Activated naive CD8-positive, alpha-beta T cell treated with anti-CD3 and anti-CD28 coated beads, Interleukin-2, amount 50 U/mL, for 24 hours (primary cell): ENCODE data around the gene MRPS24.

Experiments
- ATAC-seq: fragments of 150-1000 bp; cut with Tn5 transposase; one replicate; pipeline ENCODE4 v1.10.0; 2021
- DNase-seq: peaks from one replicate; pipeline ENCODE4 v3.0.0; 2021
- H3K27ac Mint-ChIP-seq: one replicate; pipeline ENCODE4 v1.8.0; 2021; ENCODE audit warnings: mild to moderate bottlenecking, mixed read lengths
- H3K27me3 Mint-ChIP-seq: one replicate; pipeline ENCODE4 v1.8.0; 2021; ENCODE audit warnings: mixed read lengths
- H3K36me3 Mint-ChIP-seq: one replicate; pipeline ENCODE4 v1.8.0; 2021; ENCODE audit warnings: low read depth, mixed read lengths
- H3K4me1 Mint-ChIP-seq: one replicate; pipeline ENCODE4 v1.8.0; 2021; ENCODE audit warnings: mixed read lengths
- H3K4me3 Mint-ChIP-seq: one replicate; pipeline ENCODE4 v1.8.0; 2021; ENCODE audit warnings: mild to moderate bottlenecking, moderate library complexity, mixed read lengths
- H3K9me3 Mint-ChIP-seq: one replicate; pipeline ENCODE4 v1.8.0; 2021; ENCODE audit warnings: mixed read lengths

MRPS24 gene

DNA sequence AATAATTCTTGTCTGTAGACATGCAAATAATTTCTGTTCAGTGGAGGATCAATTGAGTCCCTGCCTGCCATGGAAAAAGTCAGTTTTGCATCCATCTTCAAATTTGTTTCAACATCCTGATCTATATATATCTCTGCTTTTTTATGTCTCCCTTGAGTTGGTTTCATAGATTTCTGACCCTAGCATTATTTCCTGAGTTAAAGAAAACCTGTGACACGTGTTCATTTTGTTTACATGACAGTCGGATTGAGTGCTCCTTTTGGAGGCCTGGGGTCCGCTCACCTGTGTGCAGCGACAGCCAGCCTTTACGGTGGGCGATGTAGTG is 674 bp downstream of the MRPS24 start:
- Mint-ChIP-seq H3K4me1 (peaks cover 39% of the 10 kb centered on the region), H3K4me3 (peak overlapping the region; percentile 84), H3K9me3 (no peaks in the 10 kb centered on the region), H3K27ac (peak overlapping the region; percentile 64), H3K27me3 (peaks cover 6% of the 10 kb centered on the region), H3K36me3 (peaks cover 22% of the 10 kb centered on the region)
- DNase-seq = no peak
- ATAC-seq = no peak

- peak overlapping the region; percentile 84 for H3K4me3 Mint-ChIP-seq
- H3K4me1 Mint-ChIP-seq = peaks cover 38% of the 10 kb centered on the region
- ATAC-seq (no peak), DNase-seq (no peak)
- H3K36me3 Mint-ChIP-seq = peaks cover 22% of the 10 kb centered on the region
- H3K9me3 Mint-ChIP-seq = no peaks in the 10 kb centered on the region
- peaks cover 6% of the 10 kb centered on the region for H3K27me3 Mint-ChIP-seq
- H3K27ac Mint-ChIP-seq = peak overlapping the region; percentile 64
These were observed 1.1 kb downstream of the MRPS24 start for GRCh38 chr7:43868181-43868580.

- peaks cover 2% of the 10 kb centered on the region for H3K27me3 Mint-ChIP-seq
- H3K36me3 Mint-ChIP-seq = peaks cover 22% of the 10 kb centered on the region
- no peaks in the 10 kb centered on the region for H3K9me3 Mint-ChIP-seq
- no peak overlapping the region for H3K27ac Mint-ChIP-seq
- no peak for DNase-seq
- H3K4me3 Mint-ChIP-seq = no peak overlapping the region
- H3K4me1 Mint-ChIP-seq = peaks cover 22% of the 10 kb centered on the region
- ATAC-seq = no peak
These were observed 4.0 kb downstream of the MRPS24 start for GRCh38 chr7:43865277-43865676.

GRCh38 chr7:43864126-43864525 is 5.2 kb downstream of the MRPS24 start:
- DNase-seq (no peak), ATAC-seq (no peak)
- Mint-ChIP-seq H3K9me3 (no peaks in the 10 kb centered on the region), H3K27me3 (no peaks in the 10 kb centered on the region), H3K27ac (no peak overlapping the region), H3K4me1 (peaks cover 14% of the 10 kb centered on the region), H3K4me3 (no peak overlapping the region), H3K36me3 (peaks cover 22% of the 10 kb centered on the region)

DNA sequence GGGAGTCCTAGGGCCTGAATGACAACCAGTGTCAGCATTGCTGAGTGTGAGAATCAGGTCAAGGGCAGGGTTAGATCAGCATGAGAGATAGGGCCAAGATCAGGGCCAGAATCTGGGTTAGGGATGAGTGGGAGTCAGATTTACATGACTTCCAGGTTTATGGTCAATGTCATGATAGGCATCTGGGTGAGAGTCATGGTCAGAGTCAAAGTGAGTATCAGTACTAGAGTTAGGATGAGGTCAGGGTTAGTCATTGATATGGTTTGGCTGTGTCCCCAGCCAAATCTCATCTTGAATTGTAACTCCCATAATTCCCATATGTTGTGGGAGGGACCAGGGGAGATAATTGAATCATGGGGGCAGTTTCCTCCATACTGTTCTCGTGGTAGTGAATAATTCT is 12.3 kb downstream of the MRPS24 start:
- Mint-ChIP-seq H3K4me3 (no peak overlapping the region), H3K27ac (no peak overlapping the region), H3K9me3 (no peaks in the 10 kb centered on the region), H3K4me1 (no peaks in the 10 kb centered on the region), H3K36me3 (no peaks in the 10 kb centered on the region), H3K27me3 (peaks cover 5% of the 10 kb centered on the region)
- ATAC-seq (peak; percentile 73), DNase-seq (no peak)

DNA sequence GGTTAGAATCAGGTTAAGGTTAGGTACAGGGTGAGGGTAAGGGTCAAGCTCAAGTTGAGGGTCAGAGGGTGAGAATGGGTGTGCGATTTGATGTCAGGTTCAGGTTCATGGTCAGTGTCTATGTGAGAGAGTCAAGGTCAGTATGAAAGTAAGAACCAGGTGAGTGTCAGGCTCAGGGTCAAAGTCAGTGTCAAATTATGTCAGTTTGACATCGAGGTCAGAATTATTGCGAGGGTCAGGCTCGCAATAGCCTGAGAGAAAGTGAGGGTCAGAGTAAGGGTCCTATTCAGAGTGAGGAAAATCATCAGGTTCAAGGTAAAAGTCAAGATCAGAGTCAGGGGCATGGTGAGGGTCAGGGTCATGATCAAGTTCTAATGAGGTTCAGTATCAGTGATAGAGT is 13.0 kb downstream of the MRPS24 start:
- peaks cover 5% of the 10 kb centered on the region for H3K27me3 Mint-ChIP-seq
- no peaks in the 10 kb centered on the region for H3K9me3 Mint-ChIP-seq
- no peaks in the 10 kb centered on the region for H3K4me1 Mint-ChIP-seq
- no peaks in the 10 kb centered on the region for H3K36me3 Mint-ChIP-seq
- DNase-seq = no peak
- H3K4me3 Mint-ChIP-seq = no peak overlapping the region
- ATAC-seq = no peak
- no peak overlapping the region for H3K27ac Mint-ChIP-seq

- no peaks in the 10 kb centered on the region for H3K4me1 Mint-ChIP-seq
- H3K9me3 Mint-ChIP-seq = no peaks in the 10 kb centered on the region
- H3K27me3 Mint-ChIP-seq = peaks cover 5% of the 10 kb centered on the region
- no peak for ATAC-seq
- no peaks in the 10 kb centered on the region for H3K36me3 Mint-ChIP-seq
- no peak for DNase-seq
- H3K4me3 Mint-ChIP-seq = no peak overlapping the region
- no peak overlapping the region for H3K27ac Mint-ChIP-seq
These were observed 14.1 kb downstream of the MRPS24 start for GRCh38 chr7:43855176-43855575.

- H3K27ac Mint-ChIP-seq = no peak overlapping the region
- no peaks in the 10 kb centered on the region for H3K36me3 Mint-ChIP-seq
- no peak for ATAC-seq
- DNase-seq = no peak
- no peaks in the 10 kb centered on the region for H3K9me3 Mint-ChIP-seq
- peaks cover 3% of the 10 kb centered on the region for H3K4me1 Mint-ChIP-seq
- H3K27me3 Mint-ChIP-seq = peaks cover 9% of the 10 kb centered on the region
- H3K4me3 Mint-ChIP-seq = no peak overlapping the region
These were observed 17.5 kb downstream of the MRPS24 start for GRCh38 chr7:43851805-43852204.

GRCh38 chr7:43850348-43851116 is 18.8 kb downstream of the MRPS24 start:
- Mint-ChIP-seq H3K4me1 (peaks cover 3% of the 10 kb centered on the region), H3K27ac (no peak overlapping the region), H3K27me3 (peaks cover 9% of the 10 kb centered on the region), H3K9me3 (no peaks in the 10 kb centered on the region), H3K4me3 (no peak overlapping the region), H3K36me3 (no peaks in the 10 kb centered on the region)
- DNase-seq (no peak), ATAC-seq (no peak)

- H3K36me3 Mint-ChIP-seq = no peaks in the 10 kb centered on the region
- H3K4me3 Mint-ChIP-seq = no peak overlapping the region
- peaks cover 5% of the 10 kb centered on the region for H3K27me3 Mint-ChIP-seq
- no peak for DNase-seq
- no peaks in the 10 kb centered on the region for H3K9me3 Mint-ChIP-seq
- no peak overlapping the region for H3K27ac Mint-ChIP-seq
- peaks cover 3% of the 10 kb centered on the region for H3K4me1 Mint-ChIP-seq
- no peak for ATAC-seq
These were observed 20.3 kb downstream of the MRPS24 start for GRCh38 chr7:43849047-43849446.

GRCh38 chr7:43847496-43847895 is 21.8 kb downstream of the MRPS24 start:
- Mint-ChIP-seq H3K4me3 (no peak overlapping the region), H3K36me3 (no peaks in the 10 kb centered on the region), H3K27me3 (peaks cover 6% of the 10 kb centered on the region), H3K27ac (no peak overlapping the region), H3K9me3 (no peaks in the 10 kb centered on the region), H3K4me1 (peaks cover 3% of the 10 kb centered on the region)
- ATAC-seq (no peak), DNase-seq (no peak)

DNA sequence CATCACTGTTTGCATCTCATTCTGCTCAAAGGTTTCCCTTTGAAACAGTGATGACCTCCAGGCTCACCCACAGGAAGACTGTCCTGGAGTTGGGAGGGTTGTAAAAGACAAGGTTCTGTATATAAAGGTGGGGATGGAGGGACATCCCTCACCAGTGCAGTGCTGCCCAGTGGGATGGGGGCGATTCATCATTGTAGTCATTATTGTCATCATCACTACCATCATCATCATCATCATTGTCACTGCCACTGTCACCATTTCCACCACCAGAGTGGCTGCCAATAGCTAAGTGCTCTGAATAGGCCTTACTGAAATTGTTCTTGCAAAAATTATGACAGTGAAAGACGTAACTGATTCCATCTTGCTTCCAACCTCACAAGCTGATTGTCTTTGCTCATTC is 24.7 kb downstream of the MRPS24 start:
- ATAC-seq = peak; percentile 24
- no peaks in the 10 kb centered on the region for H3K9me3 Mint-ChIP-seq
- no peaks in the 10 kb centered on the region for H3K36me3 Mint-ChIP-seq
- no peaks in the 10 kb centered on the region for H3K4me1 Mint-ChIP-seq
- no peak overlapping the region for H3K27ac Mint-ChIP-seq
- no peak overlapping the region for H3K4me3 Mint-ChIP-seq
- DNase-seq = no peak
- H3K27me3 Mint-ChIP-seq = peaks cover 11% of the 10 kb centered on the region

DNA sequence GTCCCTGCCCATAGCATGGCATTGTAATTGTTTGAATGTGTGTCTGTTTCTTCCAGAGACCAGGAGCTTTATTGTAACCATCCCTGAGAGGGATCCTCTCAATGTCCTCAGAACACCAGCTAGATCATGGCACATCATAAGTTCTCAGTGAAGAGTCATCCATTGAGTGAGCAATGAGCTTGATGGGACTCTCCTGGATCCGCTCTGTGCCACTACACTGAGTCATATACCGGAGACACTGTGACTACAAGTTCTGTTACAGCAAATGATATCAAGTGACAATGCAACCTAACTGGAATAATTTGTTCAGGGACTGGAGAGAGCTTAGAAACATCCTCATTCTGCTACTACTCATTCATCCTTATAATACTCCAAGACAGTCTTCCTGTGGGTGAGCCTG is 25.1 kb downstream of the MRPS24 start:
- Mint-ChIP-seq H3K36me3 (no peaks in the 10 kb centered on the region), H3K27ac (no peak overlapping the region), H3K4me3 (no peak overlapping the region), H3K27me3 (peaks cover 11% of the 10 kb centered on the region), H3K9me3 (no peaks in the 10 kb centered on the region), H3K4me1 (no peaks in the 10 kb centered on the region)
- DNase-seq (no peak), ATAC-seq (peak; percentile 78)

- Mint-ChIP-seq H3K27me3 (peaks cover 11% of the 10 kb centered on the region), H3K27ac (no peak overlapping the region), H3K9me3 (no peaks in the 10 kb centered on the region), H3K4me3 (no peak overlapping the region), H3K4me1 (peaks cover 6% of the 10 kb centered on the region), H3K36me3 (no peaks in the 10 kb centered on the region)
- DNase-seq (no peak), ATAC-seq (no peak)
These were observed 26.0 kb downstream of the MRPS24 start for GRCh38 chr7:43843296-43843695.

DNA sequence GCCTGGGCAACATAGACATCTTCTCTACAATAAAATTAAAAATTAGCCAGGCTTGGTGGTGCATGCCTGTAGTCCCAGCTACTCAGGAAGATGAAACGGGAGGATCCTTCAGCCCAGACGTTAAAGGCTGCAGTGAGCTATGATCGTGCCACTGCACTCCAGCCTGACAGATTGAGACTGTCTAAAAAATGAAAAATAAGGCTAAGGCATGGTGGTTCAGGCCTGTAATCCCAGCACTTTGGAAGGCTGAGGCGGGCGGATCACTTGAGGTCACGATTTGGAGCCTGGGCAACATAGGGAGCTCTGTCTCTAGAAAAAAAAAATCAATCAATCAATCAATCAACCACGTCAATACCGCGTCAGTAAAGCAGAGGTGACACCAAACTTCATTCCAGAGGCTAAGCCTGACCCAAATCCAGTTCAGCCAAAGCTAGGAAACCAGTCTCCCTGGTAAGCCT is 31.1 kb downstream of the MRPS24 start:
- peaks cover 7% of the 10 kb centered on the region for H3K9me3 Mint-ChIP-seq
- no peak for ATAC-seq
- no peak overlapping the region for H3K4me3 Mint-ChIP-seq
- no peak for DNase-seq
- H3K4me1 Mint-ChIP-seq = peaks cover 28% of the 10 kb centered on the region
- peaks cover 5% of the 10 kb centered on the region for H3K27me3 Mint-ChIP-seq
- H3K27ac Mint-ChIP-seq = no peak overlapping the region
- H3K36me3 Mint-ChIP-seq = peaks cover 7% of the 10 kb centered on the region
